Activated CD8-positive, alpha-beta memory T cell treated with anti-CD3 and anti-CD28 coated beads, Interleukin-2, amount 10 ng/mL, durations not matched to agents 7 days and 5 days (primary cell): ENCODE data around the gene GALNT2. TPM values are rescaled to one million over a fixed set of nuclear protein-coding genes. Genes with fewer than 3 reads are reported as not detected.

Source experiments
- ATAC-seq: fragments of 150-1000 bp; cut with Tn5 transposase; one replicate; pipeline ENCODE4 v1.10.0; 2021; ENCODE audit warnings: moderate library complexity
- CTCF ChIA-PET: fragments of 350-600 bp; sonication (Branson Sonifier 250); formaldehyde crosslinking; loops from one replicate; lab custom pipeline; 2021; ENCODE audit warnings: antibody characterized with exemption; lab: Charles Lee
- DNase-seq: peaks from one replicate; pipeline ENCODE4 v3.0.0-alpha.2; 2020
- H3K27ac Mint-ChIP-seq: one replicate; pipeline ENCODE4 v1.8.0; 2021; ENCODE audit warnings: mild to moderate bottlenecking, mixed read lengths
- H3K27me3 Mint-ChIP-seq: one replicate; pipeline ENCODE4 v1.8.0; 2021; ENCODE audit warnings: mixed read lengths
- H3K36me3 Mint-ChIP-seq: one replicate; pipeline ENCODE4 v1.8.0; 2021; ENCODE audit warnings: mild to moderate bottlenecking, mixed read lengths
- H3K4me1 Mint-ChIP-seq: one replicate; pipeline ENCODE4 v1.8.0; 2021; ENCODE audit warnings: mixed read lengths
- H3K4me3 Mint-ChIP-seq: one replicate; pipeline ENCODE4 v1.8.0; 2021; ENCODE audit warnings: mild to moderate bottlenecking, moderate library complexity, mixed read lengths
- H3K9me3 Mint-ChIP-seq: one replicate; pipeline ENCODE4 v1.8.0; 2022; ENCODE audit warnings: low read depth, mixed read lengths
- total RNA-seq, 2 experiments: library from RNA; stranded (reverse); gene quantifications; one replicate each; pipeline ENCODE4 v1.2.3, GENCODE V29; 2021

Gene GALNT2
- total RNA-seq, 2 experiments from 2014 or later = 25.0 to 30.2 TPM

DNA sequence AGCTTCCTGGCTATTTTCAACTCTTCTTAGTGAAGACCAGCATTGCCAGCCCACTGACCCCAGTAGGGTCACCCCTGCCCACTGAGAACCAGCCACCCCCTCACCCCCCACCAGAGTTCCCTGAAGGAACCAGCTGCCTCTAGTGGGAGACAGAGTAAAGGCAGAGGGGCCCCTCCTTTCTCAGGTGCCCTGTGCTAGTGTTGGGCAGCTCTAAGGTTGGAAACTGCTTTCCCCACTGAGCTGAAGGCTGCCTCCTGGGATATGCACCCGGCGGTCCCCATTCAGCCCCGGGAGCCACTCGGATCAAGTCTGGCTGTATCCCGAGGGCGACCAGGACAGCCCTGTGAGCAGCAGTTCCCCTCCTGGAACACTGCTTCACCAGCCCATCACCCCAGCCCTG, 248.1 kb downstream of the GALNT2 start:
- no peak for ATAC-seq
- CTCF ChIA-PET = no interaction called here
- Mint-ChIP-seq H3K27me3 (peaks cover 8% of the 10 kb centered on the region), H3K4me1 (peaks cover 2% of the 10 kb centered on the region), H3K36me3 (no peaks in the 10 kb centered on the region), H3K9me3 (no peaks in the 10 kb centered on the region), H3K4me3 (no peak overlapping the region), H3K27ac (no peak overlapping the region)
- DNase-seq = no peak

DNA sequence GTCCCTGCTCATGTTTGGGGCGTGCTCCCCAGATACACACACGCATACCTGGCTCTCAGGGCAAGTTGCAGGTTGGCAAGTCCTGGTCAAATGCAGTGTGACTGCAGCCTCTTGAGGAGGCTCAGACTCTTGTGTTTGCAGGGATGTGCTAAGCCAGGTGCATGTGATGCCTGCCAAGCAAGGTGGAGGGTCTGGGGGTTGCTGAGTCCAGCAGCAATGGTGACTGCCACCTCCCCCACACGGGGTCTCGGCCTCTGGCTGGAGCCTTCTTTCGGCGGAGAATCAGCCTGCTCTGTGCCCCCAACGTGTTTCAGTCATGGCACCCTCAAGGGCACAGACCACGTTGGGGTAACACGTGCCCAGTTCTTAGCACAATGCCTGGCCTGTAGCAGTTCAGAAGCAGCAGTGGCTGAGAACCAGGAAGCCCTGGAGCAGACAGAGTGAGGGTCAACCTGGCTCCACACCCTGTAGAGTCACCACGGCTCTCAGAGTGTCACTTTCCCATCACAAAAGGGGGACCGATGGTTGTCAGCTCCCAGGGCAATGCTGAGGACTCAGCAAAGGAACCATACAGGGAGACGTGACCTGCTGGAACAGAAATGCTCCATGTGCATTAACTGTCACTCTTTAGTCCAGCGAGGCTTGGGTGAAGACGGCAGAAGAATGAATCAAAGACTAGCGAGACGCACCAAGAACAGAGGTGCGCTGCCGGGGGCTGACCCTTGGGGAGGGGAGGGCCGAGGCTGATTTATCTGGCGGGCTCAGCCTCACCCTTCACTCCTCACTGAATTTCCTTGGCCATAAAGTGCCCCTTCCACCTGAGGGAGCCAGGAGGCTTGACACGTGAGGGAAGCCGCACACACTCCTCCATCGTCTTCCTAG, 250.1 kb downstream of the GALNT2 start:
- CTCF ChIA-PET = no interaction called here
- Mint-ChIP-seq H3K27me3 (peaks cover 6% of the 10 kb centered on the region), H3K36me3 (no peaks in the 10 kb centered on the region)

DNA sequence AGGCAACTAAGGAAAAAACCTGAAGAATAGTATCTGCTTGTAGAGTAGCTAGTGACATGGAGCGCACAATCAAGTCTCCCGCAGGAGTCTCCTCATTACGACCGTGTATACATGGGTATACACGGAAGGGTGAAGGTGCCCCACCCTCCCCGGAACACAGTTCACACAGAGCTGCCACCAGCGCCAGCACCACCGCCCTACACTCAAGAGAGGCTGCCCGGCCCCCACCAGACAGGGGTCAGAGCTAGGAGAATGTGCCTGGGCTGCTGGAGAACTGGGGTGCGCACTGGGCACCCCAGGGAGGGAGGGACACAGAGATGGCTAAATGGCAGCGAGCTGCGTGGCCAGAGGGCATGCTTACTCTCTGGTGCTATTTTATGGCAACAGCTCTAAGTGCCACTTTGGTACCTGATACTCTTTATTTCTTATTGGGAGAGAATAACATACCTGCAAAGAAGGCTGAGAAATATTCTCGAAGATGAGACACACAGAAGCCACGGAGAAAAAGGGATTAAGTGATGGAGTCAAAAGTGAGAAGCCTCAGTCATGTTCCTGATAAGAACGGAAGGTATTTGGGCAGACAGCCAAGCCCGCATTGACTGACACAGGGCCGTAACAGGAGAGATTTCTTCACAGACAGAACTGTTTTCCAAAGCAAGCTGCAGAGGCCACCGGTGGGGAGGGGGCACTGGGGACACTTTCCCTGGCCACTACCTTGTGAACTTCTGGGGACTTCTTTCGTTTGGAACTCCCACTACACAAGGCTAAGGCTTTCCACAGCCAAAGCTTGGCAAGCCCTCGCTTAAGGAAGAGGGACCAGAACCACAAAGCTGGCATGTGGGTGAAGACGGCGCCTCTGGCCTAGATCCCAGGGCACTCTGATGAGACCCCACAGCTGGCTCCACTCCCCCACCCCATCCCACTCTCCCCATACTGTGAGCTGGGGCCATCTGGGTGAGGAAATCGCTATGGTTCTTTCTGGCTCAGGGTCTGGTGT, 251.1 kb downstream of the GALNT2 start:
- Mint-ChIP-seq H3K4me3 (no peak overlapping the region), H3K27ac (no peak overlapping the region), H3K27me3 (peaks cover 4% of the 10 kb centered on the region), H3K4me1 (no peaks in the 10 kb centered on the region), H3K36me3 (no peaks in the 10 kb centered on the region), H3K9me3 (no peaks in the 10 kb centered on the region)
- ATAC-seq (no peak), DNase-seq (no peak)
- CTCF ChIA-PET = no interaction called here

More for the DNA sequence above, 250.1 kb downstream of the GALNT2 start:
- DNase-seq = no peak
- Mint-ChIP-seq H3K27ac (no peak overlapping the region), H3K4me3 (no peak overlapping the region), H3K9me3 (no peaks in the 10 kb centered on the region), H3K4me1 (no peaks in the 10 kb centered on the region)
- ATAC-seq = no peak

DNA sequence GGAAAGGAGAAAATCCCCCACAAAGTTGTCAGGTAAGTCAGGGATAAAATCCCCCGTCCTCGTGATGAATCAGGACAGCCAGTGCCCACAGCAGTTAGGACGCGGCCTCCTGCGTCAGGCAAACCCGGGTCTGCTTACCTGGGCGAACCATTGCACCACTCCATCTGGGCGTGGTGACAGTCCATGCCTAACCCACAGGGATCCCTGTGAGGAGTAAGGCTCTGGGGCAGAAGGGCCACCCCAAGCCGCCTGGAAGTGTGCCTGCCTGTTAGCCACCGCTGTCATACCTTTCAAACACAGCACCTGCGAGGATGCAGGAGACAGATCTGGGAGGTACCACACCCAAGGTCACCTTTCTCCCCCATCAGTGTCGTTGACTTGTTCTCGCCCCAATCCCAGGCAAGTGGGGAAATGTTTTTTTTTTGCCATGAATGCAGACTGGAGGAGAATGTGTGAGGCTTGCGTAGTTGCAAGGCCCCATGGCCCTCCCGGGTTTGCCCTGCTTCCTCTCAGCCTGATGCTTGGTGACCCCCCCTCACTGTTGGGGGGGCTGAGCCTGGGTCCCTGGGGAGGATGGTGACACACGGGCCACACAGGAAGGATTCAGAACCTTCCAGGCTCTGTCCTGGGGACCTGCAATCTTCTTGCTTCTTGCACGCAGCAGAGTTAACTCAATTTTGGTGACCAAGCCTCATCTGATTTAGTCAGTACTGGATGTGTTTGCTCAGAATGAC, 252.1 kb downstream of the GALNT2 start:
- ATAC-seq (no peak), DNase-seq (no peak)
- no peak overlapping the region for H3K4me3 Mint-ChIP-seq
- H3K4me1 Mint-ChIP-seq = no peaks in the 10 kb centered on the region
- CTCF ChIA-PET = no interaction called here
- no peaks in the 10 kb centered on the region for H3K9me3 Mint-ChIP-seq
- H3K27me3 Mint-ChIP-seq = peaks cover 2% of the 10 kb centered on the region
- no peak overlapping the region for H3K27ac Mint-ChIP-seq
- H3K36me3 Mint-ChIP-seq = no peaks in the 10 kb centered on the region

DNA sequence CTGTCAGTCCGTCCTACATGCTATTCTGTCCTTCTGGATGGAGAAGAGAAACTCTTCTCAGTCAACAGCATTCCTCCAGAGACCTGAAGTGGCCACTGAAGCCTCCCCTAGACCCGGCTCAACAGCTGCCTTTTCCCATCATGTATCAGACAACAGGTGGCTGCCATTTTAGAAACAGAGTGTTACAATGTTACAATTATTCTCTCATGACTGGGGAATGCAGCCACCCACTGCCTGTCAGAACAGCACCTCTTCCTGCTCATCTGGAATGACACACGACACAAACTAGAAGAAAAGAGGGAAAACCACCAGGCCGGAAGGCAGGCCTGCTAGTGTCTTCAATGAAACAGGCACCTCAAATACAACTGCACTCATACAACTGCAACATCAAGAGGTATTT, 253.8 kb downstream of the GALNT2 start:
- CTCF ChIA-PET = no interaction called here
- Mint-ChIP-seq H3K27ac (no peak overlapping the region), H3K27me3 (peaks cover 2% of the 10 kb centered on the region), H3K4me3 (no peak overlapping the region), H3K4me1 (no peaks in the 10 kb centered on the region), H3K9me3 (no peaks in the 10 kb centered on the region), H3K36me3 (no peaks in the 10 kb centered on the region)
- ATAC-seq (no peak), DNase-seq (no peak)

DNA sequence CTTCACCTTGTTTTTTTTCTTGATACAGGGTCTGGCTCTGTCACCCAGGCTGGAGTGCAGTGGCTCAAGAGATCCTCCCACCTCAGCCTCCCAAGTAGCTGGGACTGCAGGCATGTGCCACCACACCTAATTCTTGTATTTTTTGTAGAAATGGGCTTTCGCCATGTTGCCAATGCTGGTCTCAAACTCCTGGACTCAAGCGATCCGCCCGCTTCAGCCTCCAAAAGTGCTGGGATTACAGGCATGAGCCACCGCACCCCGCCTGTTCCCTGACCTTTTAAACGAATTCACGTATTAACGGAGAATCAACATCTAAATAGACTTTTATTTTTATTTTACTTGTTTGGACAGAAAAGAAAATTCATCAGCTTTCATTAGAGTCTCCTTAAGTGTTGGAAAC, 254.3 kb downstream of the GALNT2 start:
- no peak overlapping the region for H3K4me3 Mint-ChIP-seq
- CTCF ChIA-PET = no interaction called here
- no peak for DNase-seq
- H3K4me1 Mint-ChIP-seq = no peaks in the 10 kb centered on the region
- no peaks in the 10 kb centered on the region for H3K9me3 Mint-ChIP-seq
- H3K27ac Mint-ChIP-seq = no peak overlapping the region
- no peaks in the 10 kb centered on the region for H3K36me3 Mint-ChIP-seq
- ATAC-seq = no peak
- peaks cover 2% of the 10 kb centered on the region for H3K27me3 Mint-ChIP-seq

DNA sequence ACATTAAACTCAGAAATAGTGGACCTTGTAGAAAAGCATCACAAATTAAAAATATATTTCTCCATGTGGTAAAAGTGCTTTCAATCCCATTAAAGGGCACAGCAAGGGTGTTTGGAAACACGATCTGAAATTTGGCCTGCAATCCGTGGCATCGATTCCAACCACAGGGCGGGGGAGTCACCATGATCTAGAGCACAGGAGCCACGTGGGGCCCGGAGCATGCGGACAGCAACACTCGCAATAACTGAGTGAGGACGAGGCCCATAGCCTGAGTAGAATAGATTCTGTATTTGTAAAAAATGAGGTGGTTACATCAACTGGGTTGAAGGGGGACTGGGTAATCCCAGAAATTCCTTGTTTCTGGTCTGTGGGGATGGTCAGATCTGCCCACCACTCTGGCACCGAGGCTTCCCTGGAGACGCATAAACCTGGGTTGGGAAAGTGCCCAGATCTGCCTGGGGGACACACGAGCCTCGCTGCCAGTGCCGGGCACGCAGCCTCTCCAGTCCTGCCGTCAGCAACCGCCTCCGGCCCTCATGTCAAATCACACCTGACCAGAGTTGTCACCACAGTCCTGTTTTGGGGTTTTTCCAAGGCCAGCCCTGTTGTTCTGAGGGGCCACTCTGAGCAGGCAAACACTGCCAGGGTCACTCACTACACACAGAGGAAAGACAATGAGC, 254.8 kb downstream of the GALNT2 start:
- DNase-seq (no peak), ATAC-seq (no peak)
- H3K9me3 Mint-ChIP-seq = no peaks in the 10 kb centered on the region
- H3K27me3 Mint-ChIP-seq = peaks cover 2% of the 10 kb centered on the region
- no peak overlapping the region for H3K27ac Mint-ChIP-seq
- H3K36me3 Mint-ChIP-seq = no peaks in the 10 kb centered on the region
- CTCF ChIA-PET = no interaction called here
- no peaks in the 10 kb centered on the region for H3K4me1 Mint-ChIP-seq
- H3K4me3 Mint-ChIP-seq = no peak overlapping the region

DNA sequence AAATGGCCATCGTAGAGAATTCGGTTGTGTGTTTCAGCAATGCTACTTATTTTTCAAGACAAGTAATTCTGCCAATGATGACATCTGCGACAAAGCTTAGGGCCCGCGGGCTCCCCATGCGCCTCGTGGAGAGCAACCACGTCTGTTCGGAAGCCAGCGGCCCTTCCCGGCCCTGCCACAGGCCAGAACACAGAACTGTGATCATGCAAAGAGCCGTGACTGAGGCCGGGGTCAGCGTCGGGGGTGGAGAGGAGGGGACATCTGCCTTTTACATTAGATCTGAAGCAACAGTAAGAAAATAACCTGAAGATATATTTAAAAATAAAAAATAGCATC, 255.4 kb downstream of the GALNT2 start:
- DNase-seq (no peak), ATAC-seq (no peak)
- H3K27ac Mint-ChIP-seq = no peak overlapping the region
- no peaks in the 10 kb centered on the region for H3K9me3 Mint-ChIP-seq
- H3K36me3 Mint-ChIP-seq = no peaks in the 10 kb centered on the region
- no peaks in the 10 kb centered on the region for H3K4me1 Mint-ChIP-seq
- H3K4me3 Mint-ChIP-seq = no peak overlapping the region
- CTCF ChIA-PET = no interaction called here
- peaks cover 2% of the 10 kb centered on the region for H3K27me3 Mint-ChIP-seq

DNA sequence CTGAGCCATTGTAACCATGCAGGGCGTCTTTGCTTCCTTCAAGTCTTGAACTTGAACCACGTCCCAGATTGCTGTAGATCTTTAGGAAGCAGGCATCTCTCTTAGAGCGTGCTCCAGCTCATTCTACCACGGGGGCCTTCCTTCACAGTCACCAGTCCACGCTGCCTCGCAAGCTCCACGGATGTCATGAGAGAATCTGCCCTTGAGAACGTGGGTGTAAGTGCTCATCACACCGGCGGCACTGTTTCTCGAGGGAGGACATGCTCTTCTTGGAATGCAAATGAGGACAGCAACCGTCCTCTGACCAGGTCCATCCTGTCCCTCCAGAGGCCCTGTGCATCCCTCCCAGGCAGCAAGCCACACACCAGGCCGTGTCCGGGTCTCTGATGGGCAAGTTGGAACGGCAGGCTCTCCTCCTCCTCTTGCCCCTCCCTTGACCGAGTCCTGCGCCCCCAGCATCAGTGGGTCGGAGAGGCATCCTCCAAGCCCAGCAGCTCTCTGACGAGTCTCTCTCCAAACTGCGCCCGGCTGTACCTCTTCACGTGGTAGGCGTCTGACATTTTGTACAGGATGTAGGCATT, 256.0 kb downstream of the GALNT2 start:
- no peak overlapping the region for H3K4me3 Mint-ChIP-seq
- H3K27ac Mint-ChIP-seq = no peak overlapping the region
- DNase-seq (no peak), ATAC-seq (no peak)
- no peaks in the 10 kb centered on the region for H3K9me3 Mint-ChIP-seq
- CTCF ChIA-PET = no interaction called here
- H3K36me3 Mint-ChIP-seq = no peaks in the 10 kb centered on the region
- peaks cover 5% of the 10 kb centered on the region for H3K4me1 Mint-ChIP-seq
- H3K27me3 Mint-ChIP-seq = peaks cover 2% of the 10 kb centered on the region

DNA sequence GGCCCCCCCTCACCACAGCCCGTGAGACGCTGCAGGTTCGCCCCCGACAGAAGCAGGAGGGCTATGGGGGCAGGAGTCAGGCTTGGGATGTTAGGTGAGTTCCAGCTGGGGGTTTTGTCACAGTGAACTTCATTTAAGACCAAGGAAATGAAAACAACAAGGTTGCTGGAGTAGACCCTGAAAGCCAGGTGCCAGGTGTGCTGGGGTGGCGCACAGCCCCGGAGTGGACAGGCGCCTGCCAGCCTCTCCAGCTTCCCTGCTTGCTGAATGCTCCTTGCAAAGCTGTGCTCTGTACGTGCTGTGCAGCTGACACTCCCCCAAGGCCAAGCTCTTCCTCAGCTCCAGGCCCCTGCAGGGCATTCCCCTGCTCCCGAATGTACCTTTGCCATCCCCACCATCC, 256.6 kb downstream of the GALNT2 start:
- no peaks in the 10 kb centered on the region for H3K9me3 Mint-ChIP-seq
- CTCF ChIA-PET = no interaction called here
- no peaks in the 10 kb centered on the region for H3K36me3 Mint-ChIP-seq
- ATAC-seq (no peak), DNase-seq (no peak)
- no peak overlapping the region for H3K4me3 Mint-ChIP-seq
- H3K27ac Mint-ChIP-seq = no peak overlapping the region
- peaks cover 11% of the 10 kb centered on the region for H3K4me1 Mint-ChIP-seq
- H3K27me3 Mint-ChIP-seq = peaks cover 2% of the 10 kb centered on the region

DNA sequence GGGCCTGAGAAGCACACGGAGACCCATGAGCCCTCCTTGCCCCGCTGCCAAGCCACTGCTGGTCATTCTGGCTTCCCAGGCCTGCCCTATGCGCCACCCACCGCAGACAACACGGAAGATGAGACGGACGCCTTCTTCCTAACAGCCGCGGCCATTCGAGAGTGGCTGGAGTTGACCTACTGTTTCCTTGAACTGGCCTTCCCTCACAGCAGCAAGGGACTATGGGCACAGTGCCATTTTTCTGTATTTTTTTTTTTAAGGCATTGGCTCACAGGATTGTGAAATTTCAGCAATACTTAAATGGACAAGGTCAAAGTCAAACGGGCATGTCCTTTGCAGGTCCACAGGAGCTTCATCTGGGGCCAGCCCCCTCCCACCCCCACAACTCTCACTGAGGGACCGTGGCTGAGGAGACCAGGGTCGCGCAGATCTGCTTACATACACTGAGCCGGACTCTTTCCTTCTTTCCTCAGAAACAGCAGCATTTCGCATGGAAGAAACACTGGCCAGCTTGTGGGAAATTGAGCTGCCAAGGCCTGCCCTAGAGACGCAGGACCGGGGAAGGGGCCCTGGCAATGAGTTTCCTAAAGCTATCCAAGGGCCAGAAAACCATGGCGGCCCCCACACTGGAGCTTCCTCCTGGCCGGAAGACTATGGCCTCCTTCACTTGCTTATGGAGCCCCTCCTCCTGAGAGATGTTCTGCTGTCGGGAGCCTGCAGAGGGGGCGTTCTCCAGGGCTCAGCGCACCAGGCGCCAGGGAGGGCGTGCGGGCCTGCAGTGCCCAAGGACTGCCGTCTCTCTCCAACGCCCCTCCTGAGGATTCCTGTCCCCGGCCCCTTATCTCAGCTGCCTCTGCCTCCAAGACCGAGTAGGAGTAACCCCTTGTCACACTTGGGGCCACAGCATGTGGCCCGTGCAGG, 260.2 kb downstream of the GALNT2 start:
- Mint-ChIP-seq H3K27ac (no peak overlapping the region), H3K4me3 (no peak overlapping the region), H3K9me3 (no peaks in the 10 kb centered on the region), H3K4me1 (peaks cover 11% of the 10 kb centered on the region), H3K36me3 (no peaks in the 10 kb centered on the region), H3K27me3 (peaks cover 2% of the 10 kb centered on the region)
- no peak for DNase-seq
- peak; percentile 12 for ATAC-seq
- CTCF ChIA-PET = no interaction called here

DNA sequence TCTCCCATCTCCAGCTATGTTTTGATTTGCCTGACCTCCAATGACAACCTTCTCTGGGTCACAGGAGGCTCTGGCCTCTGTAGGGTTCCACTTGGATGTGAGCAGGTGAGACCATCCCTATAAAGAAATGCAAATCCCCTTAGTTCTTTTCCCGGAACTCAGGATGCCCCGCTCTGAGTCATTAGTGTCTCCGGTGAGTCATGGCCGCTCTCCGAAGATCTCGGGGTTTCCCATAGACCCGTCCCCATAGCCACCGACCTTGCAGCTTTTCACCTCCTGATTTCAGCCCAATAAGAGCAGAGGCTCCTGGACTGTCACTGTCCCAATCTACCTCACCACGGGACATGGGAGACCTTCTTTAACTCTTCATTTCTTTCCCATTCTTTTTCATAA, 260.9 kb downstream of the GALNT2 start:
- peak; percentile 76 for ATAC-seq
- CTCF ChIA-PET = no interaction called here
- no peaks in the 10 kb centered on the region for H3K9me3 Mint-ChIP-seq
- peaks cover 11% of the 10 kb centered on the region for H3K4me1 Mint-ChIP-seq
- no peak overlapping the region for H3K27ac Mint-ChIP-seq
- peaks cover 2% of the 10 kb centered on the region for H3K27me3 Mint-ChIP-seq
- H3K36me3 Mint-ChIP-seq = no peaks in the 10 kb centered on the region
- no peak overlapping the region for H3K4me3 Mint-ChIP-seq
- peak; percentile 50 for DNase-seq
